HepG2 (cell line): ENCODE results near the gene NOL12. TPM values are rescaled to one million over a fixed set of nuclear protein-coding genes. Genes with fewer than 3 reads are reported as not detected.
A peak's percentile ranks its signal among the peaks of the same experiment; 100 is the strongest.

Source experiments
- ATAD3A ChIP-seq: sonication (generic); formaldehyde crosslinking; IDR thresholded peaks from 2 replicates; pipeline ENCODE4 v1.4.0; 2020; ENCODE audit warnings: missing genetic modification reagents
- BCL3 ChIP-seq: sonication (generic); formaldehyde crosslinking; IDR thresholded peaks from 2 replicates; pipeline ENCODE4 v1.5.1; 2020; ENCODE audit warnings: mild to moderate bottlenecking, missing genetic modification reagents, moderate library complexity
- DNMT3B ChIP-seq: conservative IDR thresholded peaks from 2 replicates; pipeline ENCODE4 v1.6.1; 2016; ENCODE audit warnings: missing biosample characterization, control low read depth
- FOXO1 ChIP-seq: sonication (generic); formaldehyde crosslinking; IDR thresholded peaks from 2 replicates; pipeline ENCODE4 v1.4.0; 2020; ENCODE audit warnings: missing genetic modification reagents
- HNF4G ChIP-seq, 2 experiments: sonication (generic) in 1 of 2; formaldehyde crosslinking in 1 of 2; IDR thresholded peaks; 2 replicates each; pipeline versions ENCODE4 v1.4.0 to v1.6.1; 2011 to 2020; ENCODE audit warnings: borderline replicate concordance in 2 of 2, low read depth in 2 of 2, mild to moderate bottlenecking in 2 of 2, low read length in 1 of 2, missing genetic modification reagents in 1 of 2, moderate library complexity in 1 of 2
- MEIS1 ChIP-seq: sonication (generic); formaldehyde crosslinking; IDR thresholded peaks from 2 replicates; pipeline ENCODE4 v1.9.0; 2021; ENCODE audit warnings: mild to moderate bottlenecking, missing genetic modification reagents, moderate library complexity, borderline replicate concordance
- MXI1 ChIP-seq: IDR thresholded peaks from 3 replicates; pipeline ENCODE4 v1.6.1; 2012; ENCODE audit warnings: low read depth, low read length, inconsistent platforms, borderline replicate concordance
- PHF5A ChIP-seq: IDR thresholded peaks from one replicate; pipeline ENCODE4 v1.6.1; 2018; ENCODE audit warnings: low read depth, missing genetic modification reagents; ENCODE audit not compliant: unreplicated experiment
- POLR2AphosphoS2 ChIP-seq: IDR thresholded peaks from 2 replicates; pipeline ENCODE4 v1.6.1; 2011; ENCODE audit warnings: low read depth, low read length, improper control_type of control experiment
- SP5 ChIP-seq: IDR thresholded peaks from 2 replicates; pipeline ENCODE4 v1.6.1; 2016; ENCODE audit warnings: low read depth, borderline replicate concordance
- STAT6 ChIP-seq: sonication (generic); formaldehyde crosslinking; IDR thresholded peaks from 2 replicates; pipeline ENCODE4 v1.4.0; 2020; ENCODE audit warnings: missing genetic modification reagents, mild to moderate bottlenecking, borderline replicate concordance
- TBX2 ChIP-seq: sonication (generic); formaldehyde crosslinking; IDR thresholded peaks from 2 replicates; pipeline ENCODE4 v1.5.0; 2020; ENCODE audit warnings: missing genetic modification reagents, mild to moderate bottlenecking, borderline replicate concordance
- THYN1 ChIP-seq: sonication (generic); formaldehyde crosslinking; IDR thresholded peaks from 2 replicates; pipeline ENCODE4 v1.8.1; 2023; ENCODE audit warnings: low read depth, mild to moderate bottlenecking, moderate library complexity, missing genetic modification reagents, borderline replicate concordance
- TRIM24 ChIP-seq: sonication (generic); formaldehyde crosslinking; IDR thresholded peaks from 2 replicates; pipeline ENCODE4 v1.8.0; 2022; ENCODE audit warnings: mild to moderate bottlenecking, missing genetic modification reagents
- ZFX ChIP-seq: sonication (generic); formaldehyde crosslinking; IDR thresholded peaks from 2 replicates; pipeline ENCODE4 v1.4.0; 2020; ENCODE audit warnings: mild to moderate bottlenecking, low read depth, missing genetic modification reagents, moderate library complexity
- ZNF276 ChIP-seq: sonication (generic); formaldehyde crosslinking; IDR thresholded peaks from 2 replicates; pipeline ENCODE4 v1.4.0; 2020; ENCODE audit warnings: mild to moderate bottlenecking, low read depth, missing genetic modification reagents
- ZNF615 ChIP-seq: sonication (generic); formaldehyde crosslinking; IDR thresholded peaks from 2 replicates; pipeline ENCODE4 v1.5.0; 2020; ENCODE audit warnings: mild to moderate bottlenecking, missing genetic modification reagents, borderline replicate concordance
- ZNF616 ChIP-seq: sonication (generic); formaldehyde crosslinking; IDR thresholded peaks from 2 replicates; pipeline ENCODE4 v1.5.0; 2020; ENCODE audit warnings: low read depth, mild to moderate bottlenecking, missing genetic modification reagents
- ZNF7 ChIP-seq: IDR thresholded peaks from 2 replicates; pipeline ENCODE4 v1.6.1; 2016; ENCODE audit warnings: missing biosample characterization, missing genetic modification reagents
- polyA plus RNA-seq, 8 experiments: library from polyadenylated mRNA; depleted of rRNA in 3 of 8; stranded (reverse) in 7 of 8; unstranded in 1 of 8; fragments of >200 nt; fragmentation: Illumina TruSeq in 4 of 8; extraction: Trizol in 4 of 8; gene quantifications; 2 replicates each; pipeline versions ENCODE4 v1.2.1 to v1.2.3, GENCODE V29; 2011 to 2016; ENCODE audit warnings: low read depth in 4 of 8, missing spikeins in 1 of 8, mixed read lengths in 1 of 8; ENCODE audit not compliant: insufficient read depth in 1 of 8
- total RNA-seq, 5 experiments: library from RNA; depleted of rRNA; stranded (reverse); fragments of >200 nt; fragmentation: Illumina TruSeq; extraction: Trizol; gene quantifications; 2 replicates each; pipeline ENCODE4 v1.2.3, GENCODE V29; 2016; ENCODE audit warnings: low read depth in 1 of 5

Gene NOL12
- total and polyA plus RNA-seq, 2 of the 13 experiments (the other 11 are each of a cell fraction or from before 2014, with no cell fraction given), result 14.3 to 31.4 TPM

- TF ChIP-seq STAT6 (CRISPR knock-in tag) (no peak), FOXO1 (no peak), ZFX (peak; percentile 52; the same call in 1 of the 2 replicates), ZNF615 (CRISPR knock-in tag) (no peak), DNMT3B (CRISPR knock-in tag) (no peak), THYN1 (CRISPR knock-in tag) (no peak), MEIS1 (CRISPR knock-in tag) (peak; percentile 20; the same call in 1 of the 2 replicates), ZNF276 (CRISPR knock-in tag) (0 out of 2 replicates have a peak, but pooled peaks have one; percentile 17), MXI1 (no peak), ATAD3A (CRISPR knock-in tag) (no peak), HNF4G (IDR thresholded peaks at IDR 0.05; ENCODE audit: borderline replicate concordance, low read depth, low read length) (peak; percentile 28; the same call in 1 of the 2 replicates), HNF4G (CRISPR knock-in tag; IDR thresholded peaks at IDR 0.05; ENCODE audit: borderline replicate concordance, low read depth) (no peak), POLR2AphosphoS2 (0 out of 2 replicates have a peak, but pooled peaks have one; percentile 40), TBX2 (CRISPR knock-in tag) (peak; percentile 56; the same call in 1 of the 2 replicates), TRIM24 (CRISPR knock-in tag) (no peak), BCL3 (CRISPR knock-in tag) (no peak), ZNF616 (CRISPR knock-in tag) (no peak), ZNF7 (CRISPR knock-in tag) (peak; percentile 98), PHF5A (no peak), SP5 (peak; percentile 51; the same call in 1 of the 2 replicates)
These were observed 47.6 kb upstream of the NOL12 start (continued) for GRCh38 chr22:37638391-37639069.
